ENCODE results near the gene TSPO2.

GRCh38 chr6:41036601-41037000, 5.7 kb upstream of the TSPO2 start:
- TF ChIP-seq CSDC2 (CRISPR knock-in tag; IDR thresholded peaks at IDR 0.05) (no peak), RARB (CRISPR knock-in tag; IDR thresholded peaks at IDR 0.05) (no peak), CREB5 (CRISPR knock-in tag; IDR thresholded peaks at IDR 0.05; ENCODE audit: low read depth) (no peak), OSR1 (CRISPR knock-in tag; IDR thresholded peaks at IDR 0.05) (no peak), ARNTL (CRISPR knock-in tag; IDR thresholded peaks at IDR 0.05; ENCODE audit: borderline replicate concordance, low read depth) (no peak), ZNF565 (CRISPR knock-in tag; conservative IDR thresholded peaks at IDR 0.05; ENCODE audit: low read depth) (no peak), ESRRG (CRISPR knock-in tag; IDR thresholded peaks at IDR 0.05) (no peak), TCF4 (CRISPR knock-in tag; IDR thresholded peaks at IDR 0.05; ENCODE audit: borderline replicate concordance) (no peak), TOX (CRISPR knock-in tag; IDR thresholded peaks at IDR 0.05; ENCODE audit: borderline replicate concordance) (no peak), ZNF70 (CRISPR knock-in tag; IDR thresholded peaks at IDR 0.05) (no peak), BACH2 (CRISPR knock-in tag; IDR thresholded peaks at IDR 0.05; ENCODE audit: borderline replicate concordance) (no peak)
